GM06990 (cell line): ENCODE measurements around the gene C8B.

Experiments used
- DNase-seq: peaks from one replicate; pipeline ENCODE4 v3.0.0-alpha.2; 2011; ENCODE audit not compliant: insufficient read length; ENCODE audit errors: extremely low read depth
- H3K27me3 ChIP-seq: replicated peaks from 2 replicates; pipeline ENCODE4 v1.6.0; 2011; ENCODE audit warnings: low read length; ENCODE audit not compliant: control insufficient read depth, insufficient read depth
- H3K36me3 ChIP-seq: 2 replicates; pipeline ENCODE4 v1.5.1; 2011; ENCODE audit warnings: low read length; ENCODE audit not compliant: control insufficient read depth, insufficient read depth
- H3K4me3 ChIP-seq: replicated peaks from 2 replicates; pipeline ENCODE4 v1.5.1; 2011; ENCODE audit warnings: low read depth, mild to moderate bottlenecking, control low read depth, low read length
- TF ChIP-seq, protein P1 (sequence below): IDR thresholded peaks from 2 replicates; pipeline ENCODE4 v1.5.1; 2011; ENCODE audit warnings: low read length, control low read depth, mild to moderate bottlenecking, inconsistent platforms; ENCODE audit not compliant: insufficient read depth, poor library complexity, severe bottlenecking

The C8B gene

DNA sequence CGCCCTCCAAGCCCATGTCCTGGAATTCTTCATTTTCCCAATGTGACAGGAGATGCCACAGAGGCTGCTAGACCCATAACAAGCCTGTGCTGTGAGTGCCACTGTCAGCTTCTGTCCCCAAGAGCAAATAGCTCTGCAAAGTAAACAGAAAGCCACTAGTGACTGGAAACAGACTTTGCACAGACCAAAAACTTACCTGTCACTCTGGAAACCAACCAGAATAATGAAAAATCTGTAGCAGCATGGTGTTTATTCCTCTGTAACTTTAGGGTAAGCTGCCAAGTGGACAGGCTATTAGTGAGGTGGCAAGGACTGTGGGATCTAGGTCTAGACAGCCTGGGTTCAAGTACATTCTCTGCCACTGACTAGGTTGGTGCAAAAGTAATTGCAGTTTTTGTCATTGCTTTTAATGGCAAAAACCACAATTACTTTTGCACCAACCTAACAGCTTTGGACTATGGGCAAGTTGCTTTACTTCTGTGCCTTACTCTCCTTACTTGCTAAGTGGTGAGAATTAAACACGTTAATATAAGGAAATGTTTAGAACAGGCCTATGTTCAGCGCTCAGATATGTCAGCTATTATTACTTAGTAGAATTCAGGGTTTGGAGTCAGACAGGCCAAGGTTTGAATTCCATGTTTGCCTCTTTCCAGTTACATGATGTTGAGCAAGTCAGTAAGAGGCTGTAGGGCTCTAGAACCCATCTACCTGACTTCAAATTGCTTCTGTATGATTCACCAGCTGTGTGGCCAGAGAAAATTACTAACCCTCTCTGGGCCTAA lies at the start of gene C8B:
TSS of gene C8B (minus strand) at position 100 of the 782 bp plus-strand sequence. CDS start at position 33, 67 bp downstream.
- TF ChIP-seq, protein P1, sequence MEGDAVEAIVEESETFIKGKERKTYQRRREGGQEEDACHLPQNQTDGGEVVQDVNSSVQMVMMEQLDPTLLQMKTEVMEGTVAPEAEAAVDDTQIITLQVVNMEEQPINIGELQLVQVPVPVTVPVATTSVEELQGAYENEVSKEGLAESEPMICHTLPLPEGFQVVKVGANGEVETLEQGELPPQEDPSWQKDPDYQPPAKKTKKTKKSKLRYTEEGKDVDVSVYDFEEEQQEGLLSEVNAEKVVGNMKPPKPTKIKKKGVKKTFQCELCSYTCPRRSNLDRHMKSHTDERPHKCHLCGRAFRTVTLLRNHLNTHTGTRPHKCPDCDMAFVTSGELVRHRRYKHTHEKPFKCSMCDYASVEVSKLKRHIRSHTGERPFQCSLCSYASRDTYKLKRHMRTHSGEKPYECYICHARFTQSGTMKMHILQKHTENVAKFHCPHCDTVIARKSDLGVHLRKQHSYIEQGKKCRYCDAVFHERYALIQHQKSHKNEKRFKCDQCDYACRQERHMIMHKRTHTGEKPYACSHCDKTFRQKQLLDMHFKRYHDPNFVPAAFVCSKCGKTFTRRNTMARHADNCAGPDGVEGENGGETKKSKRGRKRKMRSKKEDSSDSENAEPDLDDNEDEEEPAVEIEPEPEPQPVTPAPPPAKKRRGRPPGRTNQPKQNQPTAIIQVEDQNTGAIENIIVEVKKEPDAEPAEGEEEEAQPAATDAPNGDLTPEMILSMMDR: no peak
- no peaks in the 10 kb centered on the region for H3K27me3 ChIP-seq
- H3K36me3 ChIP-seq: no peaks in the 10 kb centered on the region
- DNase-seq: no peak
- H3K4me3 ChIP-seq: no peak within 1 kb of the TSS

DNA sequence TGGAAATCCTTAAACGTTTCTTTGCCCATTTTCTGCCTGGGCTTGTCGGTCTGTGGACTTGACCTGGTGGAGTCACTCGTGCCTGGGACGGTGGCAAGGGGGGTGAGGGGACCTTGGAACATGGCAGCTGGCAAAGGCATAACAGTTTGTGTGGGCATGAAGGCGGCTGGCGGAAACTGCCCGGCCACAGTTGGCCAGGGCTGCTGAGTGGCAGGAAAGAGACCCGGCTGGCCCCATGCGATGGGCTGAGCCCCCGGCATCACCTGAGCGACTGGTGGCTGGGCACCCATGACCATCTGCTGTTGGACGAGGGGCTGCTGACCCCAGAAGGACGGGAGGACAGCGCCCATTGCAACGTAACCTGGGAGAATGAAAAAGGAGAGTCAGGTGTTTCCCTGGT lies 49.3 kb upstream of the C8B start:
- no peaks in the 10 kb centered on the region for H3K36me3 ChIP-seq
- no peak overlapping the region for H3K4me3 ChIP-seq
- no peaks in the 10 kb centered on the region for H3K27me3 ChIP-seq
- DNase-seq: no peak
- TF ChIP-seq, protein P1: no peak

DNA sequence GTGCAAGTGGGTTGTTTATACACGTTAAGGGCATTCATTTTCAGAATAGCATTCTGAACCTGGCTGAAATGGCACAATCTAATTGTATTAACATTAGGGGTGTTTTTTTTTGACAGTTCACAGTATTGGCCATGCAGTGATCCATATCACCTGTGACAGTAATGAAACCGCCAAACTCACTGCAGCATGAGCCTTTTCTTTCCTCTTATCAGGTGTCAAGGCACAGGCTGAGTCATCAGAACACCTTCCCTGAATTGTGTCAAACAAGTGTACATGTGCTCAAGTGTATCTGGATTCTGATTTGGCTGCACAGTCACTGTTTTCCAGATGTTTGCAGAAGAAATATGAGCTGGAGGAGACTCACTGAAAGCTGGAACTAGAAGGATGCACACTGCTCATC lies 47.7 kb upstream of the C8B start:
- no peak overlapping the region for H3K4me3 ChIP-seq
- TF ChIP-seq, protein P1: no peak
- H3K36me3 ChIP-seq: no peaks in the 10 kb centered on the region
- H3K27me3 ChIP-seq: no peaks in the 10 kb centered on the region
- DNase-seq: peak; percentile 24

DNA sequence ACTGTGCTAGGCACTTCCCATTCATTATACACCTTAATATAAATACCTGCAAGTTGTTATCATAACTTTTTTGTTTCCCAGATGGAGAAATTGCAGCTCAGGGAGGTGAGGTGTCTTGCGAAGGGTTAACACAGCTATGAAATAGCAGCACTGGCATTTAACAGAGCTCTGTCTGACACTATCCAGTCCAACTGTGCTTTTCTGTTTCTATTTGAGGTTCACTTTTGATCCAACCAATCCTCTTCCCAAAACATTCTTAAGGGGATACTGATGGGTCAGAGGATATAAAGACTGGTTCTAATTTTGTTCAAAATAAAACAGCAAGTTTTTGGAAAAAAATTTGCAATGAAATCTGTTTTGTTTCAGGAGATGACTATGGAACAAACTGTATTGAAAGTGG lies 46.5 kb upstream of the C8B start:
- no peak for DNase-seq
- TF ChIP-seq, protein P1: no peak
- H3K36me3 ChIP-seq: no peaks in the 10 kb centered on the region
- no peak overlapping the region for H3K4me3 ChIP-seq
- no peaks in the 10 kb centered on the region for H3K27me3 ChIP-seq

DNA sequence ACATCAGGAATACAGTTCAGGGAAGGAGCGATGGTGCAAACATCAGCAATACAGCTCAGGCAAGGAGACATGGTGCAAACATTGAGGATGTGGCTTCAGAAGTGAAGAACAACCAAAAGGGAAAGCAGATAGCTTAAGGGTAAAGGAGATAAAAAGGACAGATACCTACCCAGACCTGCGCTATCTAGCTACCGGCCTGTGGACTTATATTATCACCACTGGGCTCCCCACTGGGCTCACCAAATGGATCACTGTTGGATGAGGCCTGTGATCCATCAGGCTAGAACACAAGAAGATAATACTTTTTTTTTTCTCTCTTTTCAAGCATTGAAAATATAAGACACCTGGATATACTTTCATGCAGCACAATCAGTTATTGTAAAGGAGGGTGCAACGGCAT lies 44.7 kb upstream of the C8B start:
- Histone ChIP-seq H3K36me3 (no peaks in the 10 kb centered on the region), H3K27me3 (no peaks in the 10 kb centered on the region), H3K4me3 (no peak overlapping the region)
- TF ChIP-seq, protein P1: no peak
- no peak for DNase-seq

DNA sequence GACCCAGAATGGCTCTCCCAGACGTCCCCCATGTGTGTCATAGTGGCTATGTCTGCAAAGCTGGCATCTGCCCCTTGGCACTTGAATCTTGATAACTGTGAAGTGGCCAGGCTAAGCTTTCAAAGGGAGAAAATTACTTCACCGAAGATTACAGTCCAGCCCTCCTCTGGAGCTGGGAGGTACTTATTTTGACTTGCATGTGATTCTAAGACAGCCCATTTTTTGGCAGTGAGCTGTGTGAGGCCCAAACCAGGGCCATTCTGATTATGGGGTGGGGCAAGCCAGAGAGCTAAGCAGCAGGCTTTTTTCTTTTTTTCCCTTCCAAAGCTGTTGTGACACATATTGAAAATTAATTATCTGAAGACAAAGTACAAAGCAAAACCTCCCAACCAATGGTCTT lies 42.1 kb upstream of the C8B start:
- TF ChIP-seq, protein P1: no peak
- no peak overlapping the region for H3K4me3 ChIP-seq
- H3K27me3 ChIP-seq: no peaks in the 10 kb centered on the region
- no peaks in the 10 kb centered on the region for H3K36me3 ChIP-seq
- DNase-seq: no peak
